GM10248 (cell line): ENCODE results near the gene HTN1.
"Not testable (repeated sequence)": the region's sequence is repeated elsewhere in the genome, so short reads cannot be mapped to it uniquely, and the experiment has no call there.

ENCODE experiments used
- CTCF ChIA-PET: fragments of 300-600 bp; sonication (Branson Sonifier 250); formaldehyde crosslinking; extraction: SDS; loops from one replicate; lab custom pipeline; 2021; ENCODE audit warnings: antibody characterized with exemption; lab: Yijun Ruan, JAX
- POLR2A ChIA-PET: fragments of 350-650 bp; sonication (Branson Sonifier 250); formaldehyde crosslinking; extraction: SDS; loops from one replicate; lab custom pipeline; 2020; ENCODE audit warnings: antibody characterized with exemption; lab: Yijun Ruan, JAX
- DNase-seq: peaks from one replicate; pipeline ENCODE4 v3.0.0; 2012; ENCODE audit errors: extremely low spot score
- TF ChIP-seq, protein P1 (sequence below): IDR thresholded peaks from 2 replicates; pipeline ENCODE4 v1.5.1; 2012; ENCODE audit warnings: mild to moderate bottlenecking, low read depth; ENCODE audit errors: extremely low read depth, missing control alignments, control extremely low read depth

HTN1 gene

DNA sequence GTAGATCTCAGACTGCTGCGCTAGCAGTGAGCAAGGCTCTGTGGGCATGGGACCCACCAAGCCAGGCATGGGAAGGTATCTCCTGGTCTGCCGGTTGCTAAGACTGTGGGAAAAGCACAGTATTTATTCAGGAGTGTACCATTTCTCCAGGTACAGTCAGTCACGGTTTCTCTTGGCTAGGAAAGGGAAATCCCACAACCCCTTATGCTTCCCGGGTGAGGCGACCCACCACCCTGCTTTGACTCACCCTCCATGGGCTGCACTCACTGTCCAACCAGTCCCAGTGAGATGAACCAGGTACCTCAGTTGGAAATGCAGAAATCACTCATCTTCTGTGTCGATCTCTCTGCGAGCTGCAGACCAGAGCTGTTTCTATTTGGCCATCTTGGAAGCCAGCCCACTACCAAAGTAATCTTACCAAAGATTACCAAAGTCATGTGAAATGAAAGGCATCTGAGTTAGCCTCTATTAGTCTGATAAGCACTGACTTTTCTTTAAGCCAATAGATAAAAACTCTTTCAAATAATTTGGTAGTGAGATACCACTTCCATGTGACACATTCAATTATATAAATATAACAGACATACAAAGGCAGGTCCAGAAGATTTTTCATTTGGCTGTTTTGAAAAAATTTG lies 8.5 kb upstream of the HTN1 start:
- ChIA-PET POLR2A (no interaction called here), CTCF (no interaction called here)
- TF ChIP-seq, protein P1, sequence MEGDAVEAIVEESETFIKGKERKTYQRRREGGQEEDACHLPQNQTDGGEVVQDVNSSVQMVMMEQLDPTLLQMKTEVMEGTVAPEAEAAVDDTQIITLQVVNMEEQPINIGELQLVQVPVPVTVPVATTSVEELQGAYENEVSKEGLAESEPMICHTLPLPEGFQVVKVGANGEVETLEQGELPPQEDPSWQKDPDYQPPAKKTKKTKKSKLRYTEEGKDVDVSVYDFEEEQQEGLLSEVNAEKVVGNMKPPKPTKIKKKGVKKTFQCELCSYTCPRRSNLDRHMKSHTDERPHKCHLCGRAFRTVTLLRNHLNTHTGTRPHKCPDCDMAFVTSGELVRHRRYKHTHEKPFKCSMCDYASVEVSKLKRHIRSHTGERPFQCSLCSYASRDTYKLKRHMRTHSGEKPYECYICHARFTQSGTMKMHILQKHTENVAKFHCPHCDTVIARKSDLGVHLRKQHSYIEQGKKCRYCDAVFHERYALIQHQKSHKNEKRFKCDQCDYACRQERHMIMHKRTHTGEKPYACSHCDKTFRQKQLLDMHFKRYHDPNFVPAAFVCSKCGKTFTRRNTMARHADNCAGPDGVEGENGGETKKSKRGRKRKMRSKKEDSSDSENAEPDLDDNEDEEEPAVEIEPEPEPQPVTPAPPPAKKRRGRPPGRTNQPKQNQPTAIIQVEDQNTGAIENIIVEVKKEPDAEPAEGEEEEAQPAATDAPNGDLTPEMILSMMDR = no peak
- DNase-seq = no peak

DNA sequence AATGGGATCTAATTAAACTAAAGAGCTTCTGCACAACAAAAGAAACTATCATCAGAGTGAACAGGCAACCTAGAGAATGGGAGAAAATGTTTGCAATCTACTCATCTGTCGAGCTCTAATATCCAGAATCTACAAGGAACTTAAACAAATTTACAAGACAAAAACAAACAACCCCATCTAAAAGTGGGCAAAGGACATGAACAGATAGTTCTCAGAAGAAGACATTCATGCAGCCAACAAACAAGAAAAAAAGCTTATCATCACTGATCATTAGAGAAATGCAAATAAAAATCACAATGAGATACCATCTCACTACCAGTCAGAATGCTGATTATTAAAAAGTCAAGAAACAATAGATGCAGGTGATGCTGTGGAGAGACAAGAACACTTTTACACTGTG lies 6.3 kb downstream of the HTN1 start:
- CTCF ChIA-PET = interaction anchor here (1.5 kb wide), 1 partner anchor 18 kb away, joined by 3 read pairs; no protein-coding TSS in a partner anchor
- POLR2A ChIA-PET = not testable (repeated sequence)

DNA sequence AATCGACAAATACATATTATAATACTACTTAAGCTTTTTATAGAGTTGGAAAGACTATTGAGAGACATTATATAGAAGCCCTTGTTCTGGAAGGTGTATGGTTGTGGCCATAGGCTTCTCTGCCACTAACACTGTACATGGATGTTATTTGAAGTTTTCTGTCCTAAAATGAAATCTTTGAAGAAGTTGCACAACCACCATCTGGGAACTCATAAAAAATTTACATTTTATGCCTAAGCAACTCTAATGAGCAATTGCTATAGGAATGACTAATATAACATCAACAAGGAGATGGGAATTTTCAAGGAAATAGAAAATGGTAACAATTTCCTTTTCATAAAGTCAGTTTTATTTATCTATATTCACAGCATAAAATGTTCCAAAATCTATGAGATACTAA lies 7.4 kb downstream of the HTN1 start:
- DNase-seq = no peak
- TF ChIP-seq, protein P1 = no peak
- POLR2A ChIA-PET = no interaction called here
- CTCF ChIA-PET = no interaction called here

More for the DNA sequence above, 6.3 kb downstream of the HTN1 start:
- DNase-seq = not testable (repeated sequence)

GRCh38 chr4:70059149-70059548 lies 8.9 kb downstream of the HTN1 start:
- DNase-seq = no peak
- TF ChIP-seq, protein P1 = no peak
- ChIA-PET POLR2A (no interaction called here), CTCF (no interaction called here)

DNA sequence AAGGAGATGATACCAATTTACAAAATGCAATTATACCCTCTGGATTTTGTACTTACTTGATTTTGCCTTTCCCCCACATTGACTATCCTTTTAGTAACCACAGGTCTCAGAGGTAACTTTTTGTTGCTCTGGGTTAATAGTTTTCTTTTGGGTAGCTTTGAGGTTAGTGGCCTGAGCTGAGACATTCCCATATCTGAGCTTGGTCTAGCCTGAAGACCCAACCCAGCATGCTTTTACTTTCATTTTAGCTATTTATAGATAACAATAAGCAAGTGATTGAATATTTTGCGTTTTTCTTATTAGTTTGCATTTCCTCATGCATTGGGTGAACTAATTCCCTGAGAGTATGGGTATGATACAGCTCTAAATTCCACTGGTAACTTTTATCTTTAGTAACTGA lies 11.8 kb downstream of the HTN1 start:
- ChIA-PET CTCF (interaction anchor here (1.0 kb wide), 1 partner anchor 8 kb away, joined by 3 read pairs; no protein-coding TSS in a partner anchor), POLR2A (no interaction called here)
- TF ChIP-seq, protein P1 = no peak
- no peak for DNase-seq

GRCh38 chr4:70080205-70080604 lies 30.0 kb downstream of the HTN1 start:
- TF ChIP-seq, protein P1 = no peak
- no peak for DNase-seq
- POLR2A ChIA-PET = no interaction called here
- CTCF ChIA-PET = interaction anchor here (0.9 kb wide), 1 partner anchor 17 kb away, joined by 3 read pairs; no protein-coding TSS in a partner anchor

GRCh38 chr4:70099206-70099605 lies 49.0 kb downstream of the HTN1 start:
- ChIA-PET POLR2A (no interaction called here), CTCF (no interaction called here)
- no peak for DNase-seq
- TF ChIP-seq, protein P1 = no peak
